GM21447 (cell line): ENCODE data around the gene FEM1C.
A peak's percentile ranks its signal among the peaks of the same experiment; 100 is the strongest.

Experiments used
- ATAC-seq: cut with Tn5 transposase; IDR thresholded peaks from one replicate; pipeline ENCODE4 v1.9.1; 2021; ENCODE audit not compliant: unreplicated experiment

Gene FEM1C

GRCh38 chr5:115522832-115523403, 21.7 kb downstream of the FEM1C start:
- ATAC-seq = no peak

DNA sequence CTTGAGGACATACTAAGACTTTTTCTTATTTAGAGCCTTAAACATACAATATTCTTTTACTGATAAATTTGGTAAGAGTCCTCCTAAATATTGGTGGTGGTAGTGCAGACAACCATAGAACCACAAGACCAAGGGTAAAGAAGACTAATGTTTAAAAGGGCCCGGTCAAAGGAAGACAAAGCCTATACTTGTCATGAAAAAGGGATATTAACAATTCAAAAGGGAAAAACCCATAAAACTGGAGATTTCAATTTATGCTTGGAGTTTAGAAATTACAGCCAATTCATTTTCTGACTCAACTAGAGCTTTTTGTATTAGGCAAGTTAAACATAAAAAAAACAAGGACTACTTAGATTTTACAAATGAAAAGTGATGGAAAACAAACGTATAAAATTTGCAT, 24.4 kb downstream of the FEM1C start:
- ATAC-seq = no peak

DNA sequence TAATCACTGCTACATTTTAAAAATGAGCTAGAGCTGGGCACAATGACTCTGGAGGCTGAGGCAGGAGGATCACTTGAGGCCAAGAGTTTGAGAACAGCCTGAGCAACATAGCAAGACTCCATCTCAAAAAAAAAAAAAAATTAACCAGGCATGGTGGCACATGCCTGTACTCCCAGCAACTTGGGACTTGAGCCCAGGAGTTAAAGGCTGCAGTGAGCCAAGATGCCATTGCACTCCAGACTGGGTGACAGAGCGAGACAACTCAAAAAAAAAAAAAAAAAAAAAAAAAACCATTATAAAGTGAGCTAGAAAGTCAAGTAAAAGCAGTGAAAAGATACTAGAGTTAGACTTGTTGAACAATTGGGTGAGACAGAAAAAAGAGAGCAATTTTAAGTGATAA, 28.2 kb downstream of the FEM1C start:
- no peak for ATAC-seq

- ATAC-seq = no peak
These were observed 30.4 kb downstream of the FEM1C start for GRCh38 chr5:115514220-115514619.

DNA sequence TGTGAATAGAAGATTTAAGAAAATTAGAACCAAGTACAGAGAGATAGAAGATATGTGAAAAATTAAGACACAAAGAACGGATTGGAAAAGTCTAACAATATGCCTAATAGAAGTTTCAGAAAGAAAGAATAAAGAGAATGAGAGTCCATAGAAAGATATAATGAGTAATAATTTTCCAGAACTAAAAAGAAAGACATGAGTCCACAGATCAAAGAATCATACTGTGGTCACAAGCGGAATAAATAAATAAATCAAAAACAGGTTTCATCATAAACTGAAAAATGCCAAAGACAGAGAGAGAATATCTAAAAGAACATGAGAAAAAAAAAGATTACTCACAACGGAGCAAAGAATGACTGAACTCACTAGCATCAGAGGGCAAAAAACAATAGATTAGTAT, 32.9 kb downstream of the FEM1C start:
- no peak for ATAC-seq

DNA sequence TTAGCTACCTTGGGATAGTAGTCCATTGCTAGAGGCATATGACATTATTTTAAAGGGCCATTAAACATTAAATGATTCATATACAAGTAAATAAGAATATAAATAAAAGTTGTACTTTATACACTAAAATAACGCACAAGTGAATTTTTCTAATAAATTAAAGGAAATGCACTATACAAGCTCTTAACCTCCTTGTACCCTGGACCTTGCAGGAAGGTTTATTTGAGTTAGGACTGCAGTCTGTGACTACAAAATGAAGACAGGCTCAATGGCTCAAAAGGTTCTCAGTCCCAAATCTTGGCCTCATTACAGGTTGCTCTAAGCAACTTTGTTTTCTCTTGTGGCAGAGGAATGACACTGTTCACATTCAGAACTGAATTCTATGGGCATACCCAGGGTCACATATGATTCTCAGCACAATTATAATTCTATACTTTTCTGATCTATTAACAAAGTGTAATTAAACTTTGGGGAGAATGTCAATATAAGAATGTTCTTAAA, 34.4 kb downstream of the FEM1C start:
- ATAC-seq = no peak

GRCh38 chr5:115509547-115509946, 35.0 kb downstream of the FEM1C start:
- ATAC-seq = no peak

DNA sequence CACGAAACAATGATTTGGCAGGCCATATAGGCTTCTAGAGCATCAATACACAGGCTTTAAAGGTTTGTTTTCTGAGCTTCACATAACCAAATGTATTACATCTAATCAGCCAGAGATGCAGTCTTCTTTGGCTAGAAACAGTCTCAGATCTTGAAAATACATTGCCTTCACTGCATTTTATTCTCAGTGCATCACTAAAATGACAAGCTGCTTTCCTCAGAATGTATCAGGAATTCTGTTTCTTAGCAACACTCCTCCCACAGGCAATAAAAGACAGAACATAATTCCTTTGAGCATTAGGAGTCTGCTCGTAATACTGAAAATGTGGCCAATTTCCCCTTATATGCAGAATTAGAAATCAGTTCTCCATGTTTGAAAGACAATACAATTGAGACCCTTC, 36.9 kb downstream of the FEM1C start:
- no peak for ATAC-seq

GRCh38 chr5:115503420-115503819, 41.2 kb downstream of the FEM1C start:
- no peak for ATAC-seq

DNA sequence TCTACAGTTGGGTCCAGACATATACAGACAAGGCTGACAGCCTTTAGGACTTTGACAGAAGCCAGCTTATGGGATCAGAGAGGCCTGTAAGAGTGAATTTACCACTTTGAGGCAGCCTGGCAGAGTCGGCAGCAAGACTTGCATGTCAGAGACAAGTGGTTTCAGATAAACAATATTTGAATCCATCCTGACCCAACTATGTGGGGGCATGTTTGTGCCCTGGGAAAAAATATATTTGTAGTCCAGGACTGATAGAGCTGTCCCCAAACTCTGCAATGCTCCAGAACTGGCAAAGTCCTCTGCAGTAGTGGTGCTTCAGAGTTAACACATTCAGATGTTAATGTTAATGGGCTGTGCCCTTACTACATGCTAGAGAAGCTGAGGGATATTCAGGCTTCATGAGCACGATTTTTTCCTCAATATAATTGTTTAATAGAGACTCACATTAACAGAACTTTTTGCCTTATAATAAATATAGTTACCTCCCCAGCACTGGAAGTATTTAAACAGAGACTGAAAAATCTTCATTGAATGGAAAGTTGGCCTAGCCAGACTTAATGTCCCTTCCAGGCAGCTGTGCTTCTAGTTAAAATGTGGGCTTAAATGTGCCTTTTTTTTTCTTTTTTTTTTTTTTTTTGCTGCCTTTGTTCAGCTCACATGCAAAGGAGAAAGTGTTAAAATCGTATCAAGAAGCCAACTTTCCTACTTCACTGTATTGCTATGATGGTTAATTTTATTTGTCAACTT, 42.9 kb downstream of the FEM1C start:
- ATAC-seq = no peak

GRCh38 chr5:115500225-115500624, 44.4 kb downstream of the FEM1C start:
- no peak for ATAC-seq

- no peak for ATAC-seq
These were observed 47.5 kb downstream of the FEM1C start for GRCh38 chr5:115496936-115497576.

GRCh38 chr5:115494570-115495289, 49.8 kb downstream of the FEM1C start:
- ATAC-seq = no peak

- ATAC-seq = no peak
These were observed 54.0 kb downstream of the FEM1C start for GRCh38 chr5:115490596-115490995.

DNA sequence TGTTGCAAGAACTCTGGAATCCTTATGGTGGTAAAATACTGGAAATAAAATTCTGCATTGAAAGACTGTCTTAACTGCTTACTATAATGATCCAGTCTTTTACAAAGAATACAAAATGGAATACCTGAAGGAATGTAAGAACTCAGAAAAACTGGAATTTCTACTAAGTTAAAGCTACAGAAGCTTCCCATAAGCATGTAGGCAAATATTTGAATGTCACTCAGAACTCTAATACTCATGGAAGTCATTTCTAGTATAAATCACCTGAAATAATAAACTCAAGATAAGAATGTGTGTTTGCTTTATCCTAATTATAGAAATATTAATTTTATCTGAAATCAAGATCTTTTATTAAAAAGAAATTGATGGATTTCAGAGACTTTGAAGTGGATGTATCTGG, 54.8 kb downstream of the FEM1C start:
- ATAC-seq = no peak

GRCh38 chr5:115487756-115488155, 56.8 kb downstream of the FEM1C start:
- ATAC-seq = peak; percentile 60

GRCh38 chr5:115487168-115487567, 57.4 kb downstream of the FEM1C start:
- no peak for ATAC-seq

- ATAC-seq = no peak
These were observed 57.8 kb downstream of the FEM1C start for GRCh38 chr5:115486728-115487127.

- ATAC-seq = no peak
These were observed 60.2 kb downstream of the FEM1C start for GRCh38 chr5:115484368-115484767.

DNA sequence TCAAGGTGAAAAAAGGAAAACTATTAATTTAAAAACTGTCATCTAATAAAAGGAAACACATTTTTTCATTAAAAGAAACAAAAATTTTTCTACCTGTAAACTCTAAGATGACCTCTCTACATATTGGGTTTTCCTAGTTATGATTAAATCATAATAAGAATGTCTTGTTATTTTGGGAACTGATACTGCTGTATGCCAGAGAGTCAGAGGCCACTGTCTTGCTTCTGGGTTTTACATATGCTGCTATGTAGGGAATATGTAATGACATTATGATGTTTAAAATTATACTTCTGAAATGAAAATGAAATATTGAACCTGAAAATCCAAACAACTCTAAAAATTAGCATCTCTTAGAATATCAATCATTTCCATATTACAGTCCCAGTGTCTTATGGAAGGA, 63.7 kb downstream of the FEM1C start:
- no peak for ATAC-seq

DNA sequence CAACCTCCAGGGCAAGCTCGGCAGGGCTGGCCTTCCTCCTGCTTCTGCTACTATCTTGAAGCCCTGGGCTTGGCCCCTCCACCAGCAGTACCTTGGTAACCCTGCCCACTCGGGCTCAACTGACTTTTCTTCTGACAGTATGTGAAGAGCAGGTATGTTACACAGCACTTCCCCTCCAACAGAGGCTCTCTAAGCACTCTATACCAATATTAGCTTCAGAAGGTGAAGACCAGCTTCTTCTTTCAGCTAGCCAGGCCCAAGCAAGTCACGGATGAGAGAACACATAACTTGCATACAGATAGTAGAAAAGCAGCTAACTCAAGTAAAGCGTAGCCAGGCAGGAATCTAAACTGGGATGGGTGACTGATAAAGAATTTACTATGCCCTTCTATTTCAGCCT, 64.3 kb downstream of the FEM1C start:
- ATAC-seq = no peak
